DOHH2 (cell line): ENCODE measurements around the gene SLC19A2.
A peak's percentile ranks its signal among the peaks of the same experiment; 100 is the strongest.
"Not testable (repeated sequence)": the region's sequence is repeated elsewhere in the genome, so short reads cannot be mapped to it uniquely, and the experiment has no call there.

ENCODE experiments used
- H3F3A ChIP-seq: fragments of 200-600 bp; sonication (generic), shearing (Covaris generic); 2 replicates; pipeline ENCODE4 v1.6.0; 2016; ENCODE audit warnings: antibody characterized with exemption, mild to moderate bottlenecking; ENCODE audit not compliant: control insufficient read depth, insufficient read depth
- H3K27ac ChIP-seq: fragments of 200-600 bp; sonication (generic); 2 replicates; pipeline ENCODE4 v1.5.1; 2014; ENCODE audit warnings: low read depth, mild to moderate bottlenecking, low read length, moderate library complexity
- H3K27me3 ChIP-seq: fragments of 200-600 bp; sonication (generic); 2 replicates; pipeline ENCODE4 v1.6.1; 2014; ENCODE audit warnings: mild to moderate bottlenecking, low read length, mixed read lengths; ENCODE audit not compliant: control insufficient read depth
- H3K36me3 ChIP-seq: fragments of 200-600 bp; sonication (generic); 2 replicates; pipeline ENCODE4 v1.6.1; 2014; ENCODE audit warnings: mild to moderate bottlenecking, low read length, moderate library complexity, mixed read lengths; ENCODE audit not compliant: control insufficient read depth
- H3K4me1 ChIP-seq: fragments of 200-600 bp; sonication (generic); 2 replicates; pipeline ENCODE4 v1.6.1; 2014; ENCODE audit warnings: mild to moderate bottlenecking, low read length, mixed read lengths; ENCODE audit not compliant: control insufficient read depth
- H3K4me2 ChIP-seq: fragments of 200-600 bp; sonication (generic); 2 replicates; pipeline ENCODE4 v1.6.0; 2014; ENCODE audit warnings: mild to moderate bottlenecking, low read length, moderate library complexity
- H3K4me3 ChIP-seq: fragments of 200-600 bp; sonication (generic); 2 replicates; pipeline ENCODE4 v1.5.1; 2014; ENCODE audit warnings: mild to moderate bottlenecking, low read length, mixed read lengths
- H3K79me2 ChIP-seq: fragments of 200-600 bp; sonication (generic); 2 replicates; pipeline ENCODE4 v1.6.1; 2014; ENCODE audit warnings: mild to moderate bottlenecking, low read length, mixed read lengths; ENCODE audit not compliant: control insufficient read depth
- H3K9me2 ChIP-seq: fragments of 200-600 bp; sonication (generic); replicated peaks from 2 replicates; pipeline ENCODE4 v1.6.1; 2014; ENCODE audit warnings: mild to moderate bottlenecking, low read length, mixed read lengths; ENCODE audit not compliant: control insufficient read depth
- H3K9me3 ChIP-seq: fragments of 200-600 bp; sonication (generic); 2 replicates; pipeline ENCODE4 v1.6.1; 2014; ENCODE audit warnings: antibody characterized with exemption, low read length, mixed read lengths; ENCODE audit not compliant: control insufficient read depth, insufficient read depth
- H4K20me1 ChIP-seq: fragments of 200-600 bp; sonication (generic); 2 replicates; pipeline ENCODE4 v1.6.0; 2014; ENCODE audit warnings: low read depth, mild to moderate bottlenecking, antibody characterized with exemption, low read length, moderate library complexity; ENCODE audit not compliant: control insufficient read depth, insufficient read depth
- EZH2phosphoT487 ChIP-seq: fragments of 200-600 bp; sonication (generic); IDR thresholded peaks from 2 replicates; pipeline ENCODE4 v1.6.1; 2017; ENCODE audit warnings: borderline replicate concordance, mild to moderate bottlenecking, antibody characterized with exemption, low read length, moderate library complexity, mixed read lengths
- TF ChIP-seq, protein P1 (sequence below): fragments of 200-600 bp; sonication (generic); IDR thresholded peaks from one replicate; pipeline ENCODE4 v1.5.1; 2014; ENCODE audit warnings: antibody characterized with exemption, mild to moderate bottlenecking, low read depth, low read length; ENCODE audit not compliant: poor library complexity, severe bottlenecking

SLC19A2 gene

DNA sequence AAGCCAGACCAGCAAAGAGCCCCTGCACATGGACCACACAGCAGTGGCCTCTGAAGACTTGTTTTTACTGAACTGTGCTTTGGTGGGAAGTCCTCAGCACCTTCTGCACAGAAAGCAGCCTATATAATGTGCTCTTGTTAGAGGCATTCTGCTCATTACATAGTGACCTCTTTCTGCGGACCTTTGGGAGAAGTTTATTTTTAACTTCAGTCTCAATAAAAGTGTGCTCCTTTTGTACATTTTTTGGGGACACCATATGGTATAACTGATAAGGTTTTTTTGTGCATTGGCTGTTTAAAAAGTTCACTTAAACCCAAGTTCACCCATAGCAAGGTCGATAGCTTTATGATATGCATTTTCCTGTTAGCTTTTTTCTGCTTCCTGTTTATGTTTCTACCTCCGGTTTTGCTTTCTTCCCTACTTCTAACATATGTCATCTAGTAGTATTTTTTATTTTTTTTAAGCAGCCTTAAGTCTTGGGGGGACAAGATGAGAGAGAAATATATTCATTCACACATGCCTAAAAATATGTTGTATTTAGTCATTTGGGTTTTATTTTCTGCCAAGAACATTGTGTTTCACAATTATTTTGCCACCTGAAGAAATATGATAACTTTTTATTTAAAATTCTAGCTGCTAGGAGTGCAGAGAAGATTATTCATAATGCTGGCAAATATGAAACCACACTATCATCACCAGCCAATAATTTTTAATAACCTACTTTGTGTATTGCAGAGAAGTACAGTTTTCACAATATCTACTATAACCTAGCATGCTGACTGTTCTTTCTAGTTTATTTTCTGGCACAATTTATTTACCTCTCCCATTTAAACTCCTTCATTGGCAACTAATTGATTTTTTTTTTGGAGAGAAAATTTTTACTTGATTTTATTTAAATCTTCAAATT lies 22.9 kb upstream of the SLC19A2 start:
- peaks cover 7% of the 10 kb centered on the region for H3K4me1 ChIP-seq
- no peaks in the 10 kb centered on the region for H3K9me2 ChIP-seq
- H3K79me2 ChIP-seq: no peaks in the 10 kb centered on the region
- H3F3A ChIP-seq: no peaks in the 10 kb centered on the region
- no peaks in the 10 kb centered on the region for H3K36me3 ChIP-seq
- H3K4me3 ChIP-seq: no peak overlapping the region
- H3K27ac ChIP-seq: no peak overlapping the region
- H3K4me2 ChIP-seq: peak overlapping the region; percentile 41
- no peaks in the 10 kb centered on the region for H4K20me1 ChIP-seq
- no peaks in the 10 kb centered on the region for H3K27me3 ChIP-seq
- TF ChIP-seq, protein P1, sequence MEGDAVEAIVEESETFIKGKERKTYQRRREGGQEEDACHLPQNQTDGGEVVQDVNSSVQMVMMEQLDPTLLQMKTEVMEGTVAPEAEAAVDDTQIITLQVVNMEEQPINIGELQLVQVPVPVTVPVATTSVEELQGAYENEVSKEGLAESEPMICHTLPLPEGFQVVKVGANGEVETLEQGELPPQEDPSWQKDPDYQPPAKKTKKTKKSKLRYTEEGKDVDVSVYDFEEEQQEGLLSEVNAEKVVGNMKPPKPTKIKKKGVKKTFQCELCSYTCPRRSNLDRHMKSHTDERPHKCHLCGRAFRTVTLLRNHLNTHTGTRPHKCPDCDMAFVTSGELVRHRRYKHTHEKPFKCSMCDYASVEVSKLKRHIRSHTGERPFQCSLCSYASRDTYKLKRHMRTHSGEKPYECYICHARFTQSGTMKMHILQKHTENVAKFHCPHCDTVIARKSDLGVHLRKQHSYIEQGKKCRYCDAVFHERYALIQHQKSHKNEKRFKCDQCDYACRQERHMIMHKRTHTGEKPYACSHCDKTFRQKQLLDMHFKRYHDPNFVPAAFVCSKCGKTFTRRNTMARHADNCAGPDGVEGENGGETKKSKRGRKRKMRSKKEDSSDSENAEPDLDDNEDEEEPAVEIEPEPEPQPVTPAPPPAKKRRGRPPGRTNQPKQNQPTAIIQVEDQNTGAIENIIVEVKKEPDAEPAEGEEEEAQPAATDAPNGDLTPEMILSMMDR: no peak
- no peak for TF ChIP-seq EZH2phosphoT487
- H3K9me3 ChIP-seq: no peaks in the 10 kb centered on the region

DNA sequence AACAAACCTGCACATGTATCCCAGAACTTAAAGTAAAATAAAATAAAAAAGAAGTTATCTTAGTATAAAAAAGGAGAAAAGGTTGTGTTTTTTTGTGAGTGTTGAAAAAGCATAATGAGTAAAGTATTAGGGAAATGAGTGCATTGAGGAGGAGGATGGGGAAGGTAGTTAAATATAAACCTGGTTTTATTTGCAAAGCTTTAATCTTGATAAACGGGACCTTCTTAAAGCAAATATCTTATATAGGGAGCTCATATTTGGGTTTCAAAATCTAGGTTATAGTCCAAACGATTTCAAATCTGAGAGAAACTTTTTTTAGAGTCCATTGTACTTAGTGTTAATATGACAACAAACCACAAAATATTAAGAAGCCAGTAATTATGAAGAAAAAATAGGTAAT lies 21.7 kb upstream of the SLC19A2 start:
- no peaks in the 10 kb centered on the region for H3K27me3 ChIP-seq
- no peak overlapping the region for H3K4me2 ChIP-seq
- no peak overlapping the region for H3K27ac ChIP-seq
- no peaks in the 10 kb centered on the region for H4K20me1 ChIP-seq
- TF ChIP-seq EZH2phosphoT487: no peak
- TF ChIP-seq, protein P1: no peak
- H3K9me2 ChIP-seq: no peaks in the 10 kb centered on the region
- no peak overlapping the region for H3K4me3 ChIP-seq
- no peaks in the 10 kb centered on the region for H3K9me3 ChIP-seq
- H3K4me1 ChIP-seq: peaks cover 7% of the 10 kb centered on the region
- H3F3A ChIP-seq: no peaks in the 10 kb centered on the region
- no peaks in the 10 kb centered on the region for H3K79me2 ChIP-seq
- no peaks in the 10 kb centered on the region for H3K36me3 ChIP-seq

DNA sequence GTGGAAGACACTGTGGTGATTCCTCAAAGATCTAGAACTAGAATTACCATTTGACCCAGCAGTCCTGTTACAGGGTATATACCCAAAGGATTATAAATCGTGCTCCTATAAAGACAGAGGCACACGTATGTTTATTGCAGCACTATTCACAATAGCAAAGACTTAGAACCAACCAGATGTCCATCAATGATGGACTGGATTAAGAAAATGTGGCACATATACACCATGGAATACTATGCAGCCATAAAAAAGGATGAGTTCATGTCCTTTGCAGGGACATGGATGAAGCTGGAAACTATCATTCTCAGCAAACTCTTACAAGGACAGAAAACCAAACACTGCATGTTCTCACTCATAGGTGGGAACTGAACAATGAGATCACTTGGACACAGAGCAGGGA lies 17.9 kb upstream of the SLC19A2 start:
- H3K27ac ChIP-seq, H3K4me1 ChIP-seq, H3K36me3 ChIP-seq, H3K9me3 ChIP-seq, H3K4me3 ChIP-seq, H4K20me1 ChIP-seq, H3K79me2 ChIP-seq, H3K9me2 ChIP-seq, H3K27me3 ChIP-seq, H3K4me2 ChIP-seq, H3F3A ChIP-seq: not testable (repeated sequence)

DNA sequence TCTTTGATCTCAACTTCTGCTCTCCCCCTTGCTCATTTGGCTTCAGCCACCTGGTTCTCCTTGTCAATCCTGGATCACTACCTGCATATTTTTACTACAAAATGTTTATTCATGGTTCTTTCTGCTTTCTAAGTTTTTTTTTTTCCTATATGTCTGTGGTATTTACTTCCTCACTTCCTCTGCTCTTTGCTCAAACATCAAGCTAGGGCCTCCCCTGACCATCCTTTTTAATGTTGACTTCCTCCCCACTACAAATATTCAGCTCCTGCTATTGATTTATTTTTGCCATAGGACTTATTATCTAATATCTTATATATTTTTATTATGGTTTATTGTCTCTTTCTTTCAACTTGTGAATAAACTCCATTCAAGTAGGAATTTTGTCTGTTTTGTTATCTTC lies 14.1 kb upstream of the SLC19A2 start:
- no peak overlapping the region for H3K27ac ChIP-seq
- no peaks in the 10 kb centered on the region for H3K4me1 ChIP-seq
- no peak overlapping the region for H3K4me3 ChIP-seq
- H3K27me3 ChIP-seq: peaks cover 11% of the 10 kb centered on the region
- no peaks in the 10 kb centered on the region for H4K20me1 ChIP-seq
- no peaks in the 10 kb centered on the region for H3K9me3 ChIP-seq
- no peaks in the 10 kb centered on the region for H3K36me3 ChIP-seq
- H3K79me2 ChIP-seq: no peaks in the 10 kb centered on the region
- TF ChIP-seq, protein P1: no peak
- TF ChIP-seq EZH2phosphoT487: no peak
- no peak overlapping the region for H3K4me2 ChIP-seq
- H3F3A ChIP-seq: no peaks in the 10 kb centered on the region
- H3K9me2 ChIP-seq: no peaks in the 10 kb centered on the region
